ENCODE results near the gene TET1. TPM values are rescaled to one million over a fixed set of nuclear protein-coding genes. Genes with fewer than 3 reads are reported as not detected.
A peak's percentile ranks its signal among the peaks of the same experiment; 100 is the strongest.

TET1 gene
- total and polyA plus RNA-seq, 2 of the 13 experiments (the other 11 are each of a cell fraction or from before 2014, with no cell fraction given), result 6.9 to 7.3 TPM

DNA sequence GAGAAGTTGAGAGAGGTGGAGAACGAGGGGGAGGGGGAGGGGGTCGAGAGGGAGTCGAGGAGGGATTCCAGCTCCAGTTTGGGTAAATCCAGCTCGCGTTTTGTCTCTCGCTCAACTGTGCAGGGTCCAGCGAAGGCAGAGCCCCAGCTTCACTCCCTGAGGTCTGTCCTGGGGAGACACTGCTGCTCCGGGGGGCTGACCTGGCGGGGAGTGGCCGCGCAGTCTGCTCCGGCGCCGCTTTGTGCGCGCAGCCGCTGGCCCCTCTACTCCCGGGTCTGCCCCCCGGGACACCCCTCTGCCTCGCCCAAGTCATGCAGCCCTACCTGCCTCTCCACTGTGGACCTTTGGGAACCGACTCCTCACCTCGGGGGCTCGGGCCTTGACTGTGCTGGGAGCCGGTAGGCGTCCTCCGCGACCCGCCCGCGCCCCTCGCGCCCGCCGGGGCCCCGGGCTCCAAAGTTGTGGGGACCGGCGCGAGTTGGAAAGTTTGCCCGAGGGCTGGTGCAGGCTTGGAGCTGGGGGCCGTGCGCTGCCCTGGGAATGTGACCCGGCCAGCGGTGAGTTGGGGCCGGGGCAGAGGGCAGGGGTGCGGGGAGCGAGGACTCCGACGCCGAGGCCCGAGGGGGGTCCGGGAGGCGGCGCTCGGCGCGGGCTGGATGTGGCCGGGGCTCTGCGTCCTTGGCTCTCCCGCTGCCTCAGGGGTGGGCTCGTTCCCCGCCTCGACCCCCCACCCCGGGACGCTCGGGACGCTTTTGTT, at the start of gene TET1 (continued):
- TF ChIP-seq ZFX (CRISPR knock-in tag; IDR thresholded peaks at IDR 0.05; ENCODE audit: low read depth) (peak; percentile 88), ZSCAN9 (CRISPR knock-in tag; IDR thresholded peaks at IDR 0.05; ENCODE audit: borderline replicate concordance) (peak; percentile 80; the same call in 1 of the 2 replicates), RFXANK (CRISPR knock-in tag; IDR thresholded peaks at IDR 0.05) (no peak), ZNF709 (CRISPR knock-in tag; IDR thresholded peaks at IDR 0.05) (0 out of 2 replicates have a peak, but pooled peaks have one; percentile 44), ZSCAN22 (CRISPR knock-in tag; IDR thresholded peaks at IDR 0.05) (no peak), ZMAT3 (CRISPR knock-in tag; conservative IDR thresholded peaks at IDR 0.05) (peak; percentile 32; the same call in 1 of the 2 replicates), TRIM24 (CRISPR knock-in tag; IDR thresholded peaks at IDR 0.05) (no peak), AGO2 (optimal IDR thresholded peaks at IDR 0.05; ENCODE audit: low read depth, low read length) (peak; percentile 67), ZNF460 (CRISPR knock-in tag; IDR thresholded peaks at IDR 0.05; ENCODE audit: borderline replicate concordance) (no peak), MYPOP (CRISPR knock-in tag; IDR thresholded peaks at IDR 0.05) (no peak; the same call in 1 of the 2 replicates), SIX1 (CRISPR knock-in tag; IDR thresholded peaks at IDR 0.05; ENCODE audit: borderline replicate concordance) (no peak), HCFC1 (IDR thresholded peaks at IDR 0.05; ENCODE audit: low read depth, low read length) (no peak), ELF4 (CRISPR knock-in tag; IDR thresholded peaks at IDR 0.05; ENCODE audit: borderline replicate concordance) (0 out of 2 replicates have a peak, but pooled peaks have one; percentile 29), DNMT1 (CRISPR knock-in tag; IDR thresholded peaks at IDR 0.05) (no peak), CENPT (CRISPR knock-in tag; IDR thresholded peaks at IDR 0.05; ENCODE audit: low read depth) (0 out of 2 replicates have a peak, but pooled peaks have one; percentile 14), SMYD3 (CRISPR knock-in tag; IDR thresholded peaks at IDR 0.05) (no peak), GZF1 (CRISPR knock-in tag; IDR thresholded peaks at IDR 0.05) (no peak), FOXJ3 (CRISPR knock-in tag; IDR thresholded peaks at IDR 0.05; ENCODE audit: borderline replicate concordance) (peak; percentile 25; the same call in 1 of the 2 replicates), ZNF607 (CRISPR knock-in tag; IDR thresholded peaks at IDR 0.05; ENCODE audit: borderline replicate concordance) (0 out of 2 replicates have a peak, but pooled peaks have one; percentile 17), RCOR2 (CRISPR knock-in tag; IDR thresholded peaks at IDR 0.05) (peak; percentile 25; the same call in 1 of the 2 replicates), HMG20A (CRISPR knock-in tag; IDR thresholded peaks at IDR 0.05; ENCODE audit: borderline replicate concordance) (peak; percentile 41; the same call in 1 of the 2 replicates), ZNF747 (CRISPR knock-in tag; IDR thresholded peaks at IDR 0.05; ENCODE audit: borderline replicate concordance) (peak; percentile 79; the same call in 1 of the 2 replicates), ZNF256 (CRISPR knock-in tag; conservative IDR thresholded peaks at IDR 0.05) (0 out of 2 replicates have a peak, but pooled peaks have one; percentile 28)
- TF ChIP-seq, protein P1, sequence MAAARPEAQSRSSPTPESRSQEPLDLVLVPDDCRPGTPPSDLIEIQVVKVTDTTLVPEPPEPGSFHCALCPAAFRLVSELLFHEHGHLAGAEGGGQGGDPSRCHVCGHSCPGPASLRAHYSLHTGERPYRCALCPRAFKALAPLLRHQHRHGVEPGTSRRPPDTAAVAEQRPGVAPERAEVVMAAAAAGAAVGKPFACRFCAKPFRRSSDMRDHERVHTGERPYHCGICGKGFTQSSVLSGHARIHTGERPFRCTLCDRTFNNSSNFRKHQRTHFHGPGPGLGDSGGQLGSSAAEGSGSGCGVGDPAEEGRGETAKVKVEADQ (CRISPR knock-in tag; IDR thresholded peaks at IDR 0.05; ENCODE audit: borderline replicate concordance), result peak; percentile 90
- TF ChIP-seq, protein P2, sequence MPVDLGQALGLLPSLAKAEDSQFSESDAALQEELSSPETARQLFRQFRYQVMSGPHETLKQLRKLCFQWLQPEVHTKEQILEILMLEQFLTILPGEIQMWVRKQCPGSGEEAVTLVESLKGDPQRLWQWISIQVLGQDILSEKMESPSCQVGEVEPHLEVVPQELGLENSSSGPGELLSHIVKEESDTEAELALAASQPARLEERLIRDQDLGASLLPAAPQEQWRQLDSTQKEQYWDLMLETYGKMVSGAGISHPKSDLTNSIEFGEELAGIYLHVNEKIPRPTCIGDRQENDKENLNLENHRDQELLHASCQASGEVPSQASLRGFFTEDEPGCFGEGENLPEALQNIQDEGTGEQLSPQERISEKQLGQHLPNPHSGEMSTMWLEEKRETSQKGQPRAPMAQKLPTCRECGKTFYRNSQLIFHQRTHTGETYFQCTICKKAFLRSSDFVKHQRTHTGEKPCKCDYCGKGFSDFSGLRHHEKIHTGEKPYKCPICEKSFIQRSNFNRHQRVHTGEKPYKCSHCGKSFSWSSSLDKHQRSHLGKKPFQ (CRISPR knock-in tag; IDR thresholded peaks at IDR 0.05; ENCODE audit: insufficient replicate concordance), result peak; percentile 67
- TF ChIP-seq, protein P3, sequence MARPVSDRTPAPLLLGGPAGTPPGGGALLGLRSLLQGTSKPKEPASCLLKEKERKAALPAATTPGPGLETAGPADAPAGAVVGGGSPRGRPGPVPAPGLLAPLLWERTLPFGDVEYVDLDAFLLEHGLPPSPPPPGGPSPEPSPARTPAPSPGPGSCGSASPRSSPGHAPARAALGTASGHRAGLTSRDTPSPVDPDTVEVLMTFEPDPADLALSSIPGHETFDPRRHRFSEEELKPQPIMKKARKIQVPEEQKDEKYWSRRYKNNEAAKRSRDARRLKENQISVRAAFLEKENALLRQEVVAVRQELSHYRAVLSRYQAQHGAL (CRISPR knock-in tag; IDR thresholded peaks at IDR 0.05; ENCODE audit: not compliant biosample characterization), result no peak

All from HepG2 (cell line).